ENCODE results near the gene ZNF385B.

The ZNF385B gene

DNA sequence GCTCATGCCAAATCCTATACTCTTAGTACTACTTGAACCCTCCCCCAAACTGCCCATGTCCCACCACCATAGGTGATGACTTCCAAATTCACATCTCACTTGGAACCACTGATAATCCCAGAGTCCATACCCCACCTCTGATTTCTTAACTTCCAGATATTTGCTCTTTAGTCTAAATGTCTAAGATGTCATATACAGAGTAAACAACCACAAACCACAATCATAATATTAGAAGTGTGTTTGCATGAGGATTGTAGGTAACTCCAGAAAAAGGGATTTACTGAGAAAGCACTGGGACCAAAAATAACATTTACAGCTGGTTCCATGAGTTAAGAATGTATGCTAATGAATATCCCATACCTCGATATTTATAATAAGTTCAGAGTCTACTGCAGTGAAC lies 146.2 kb downstream of the ZNF385B start:
- DNase-seq, result no peak
- H4K20me1 ChIP-seq (ENCODE audit: insufficient read depth, low read length), result no peaks in the 10 kb centered on the region
- H3K27me3 ChIP-seq (replicated peaks; ENCODE audit: insufficient read depth, low read length), result no peaks in the 10 kb centered on the region
- H3K9me3 ChIP-seq (replicated peaks; ENCODE audit: insufficient read depth, low read length), result no peaks in the 10 kb centered on the region
- H2AFZ ChIP-seq (ENCODE audit: low read length), result no peak overlapping the region
- TF ChIP-seq EZH2phosphoT487 (IDR thresholded peaks at IDR 0.05; ENCODE audit: low read length) (no peak), EZH2 (optimal IDR thresholded peaks at IDR 0.05; ENCODE audit: low read depth, low read length) (no peak)
- TF ChIP-seq, protein P1, sequence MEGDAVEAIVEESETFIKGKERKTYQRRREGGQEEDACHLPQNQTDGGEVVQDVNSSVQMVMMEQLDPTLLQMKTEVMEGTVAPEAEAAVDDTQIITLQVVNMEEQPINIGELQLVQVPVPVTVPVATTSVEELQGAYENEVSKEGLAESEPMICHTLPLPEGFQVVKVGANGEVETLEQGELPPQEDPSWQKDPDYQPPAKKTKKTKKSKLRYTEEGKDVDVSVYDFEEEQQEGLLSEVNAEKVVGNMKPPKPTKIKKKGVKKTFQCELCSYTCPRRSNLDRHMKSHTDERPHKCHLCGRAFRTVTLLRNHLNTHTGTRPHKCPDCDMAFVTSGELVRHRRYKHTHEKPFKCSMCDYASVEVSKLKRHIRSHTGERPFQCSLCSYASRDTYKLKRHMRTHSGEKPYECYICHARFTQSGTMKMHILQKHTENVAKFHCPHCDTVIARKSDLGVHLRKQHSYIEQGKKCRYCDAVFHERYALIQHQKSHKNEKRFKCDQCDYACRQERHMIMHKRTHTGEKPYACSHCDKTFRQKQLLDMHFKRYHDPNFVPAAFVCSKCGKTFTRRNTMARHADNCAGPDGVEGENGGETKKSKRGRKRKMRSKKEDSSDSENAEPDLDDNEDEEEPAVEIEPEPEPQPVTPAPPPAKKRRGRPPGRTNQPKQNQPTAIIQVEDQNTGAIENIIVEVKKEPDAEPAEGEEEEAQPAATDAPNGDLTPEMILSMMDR (IDR thresholded peaks at IDR 0.05; ENCODE audit: low read length), result no peak
- H3K4me3 ChIP-seq (ENCODE audit: low read length), result no peak overlapping the region
- H3K27ac ChIP-seq (ENCODE audit: low read length), result no peak overlapping the region
- no peak overlapping the region for H3K9ac ChIP-seq (ENCODE audit: low read length)
- no peaks in the 10 kb centered on the region for H3K9me2 ChIP-seq (replicated peaks; ENCODE audit: insufficient read depth, low read length)
- H3K79me2 ChIP-seq (ENCODE audit: low read length), result no peaks in the 10 kb centered on the region
- H3K4me1 ChIP-seq (ENCODE audit: low read length), result peaks cover 6% of the 10 kb centered on the region
- H3K36me3 ChIP-seq (replicated peaks; ENCODE audit: insufficient read depth, low read length), result no peaks in the 10 kb centered on the region
- no peak overlapping the region for H3K4me2 ChIP-seq (ENCODE audit: low read depth, low read length)
- H3F3A ChIP-seq (ENCODE audit: insufficient read depth, low read length), result no peaks in the 10 kb centered on the region

DNA sequence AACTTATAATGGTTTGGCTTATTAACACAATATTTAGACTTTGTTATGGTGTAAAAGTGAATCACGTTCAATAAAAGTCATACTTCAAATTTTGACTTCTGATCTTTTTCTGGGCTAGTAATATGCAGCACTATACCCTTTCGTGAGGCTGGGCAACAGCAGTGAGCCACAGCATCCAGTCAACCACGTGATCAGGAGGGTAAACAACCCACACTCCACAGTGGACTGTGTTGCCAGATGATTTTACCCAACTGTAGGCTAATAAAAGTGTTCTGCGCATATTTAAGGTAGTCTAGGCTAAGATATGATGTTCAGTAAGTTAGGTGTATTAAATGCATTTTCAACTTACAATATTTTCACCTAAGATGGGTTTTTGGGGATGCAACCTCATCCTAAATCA lies 148.6 kb downstream of the ZNF385B start:
- Histone ChIP-seq H3K9ac (ENCODE audit: low read length) (no peak overlapping the region), H3K27me3 (replicated peaks; ENCODE audit: insufficient read depth, low read length) (no peaks in the 10 kb centered on the region), H3K9me2 (replicated peaks; ENCODE audit: insufficient read depth, low read length) (no peaks in the 10 kb centered on the region), H3K9me3 (replicated peaks; ENCODE audit: insufficient read depth, low read length) (no peaks in the 10 kb centered on the region), H3K4me3 (ENCODE audit: low read length) (no peak overlapping the region), H3K27ac (ENCODE audit: low read length) (no peak overlapping the region), H3K4me2 (ENCODE audit: low read depth, low read length) (no peak overlapping the region), H3F3A (ENCODE audit: insufficient read depth, low read length) (no peaks in the 10 kb centered on the region), H2AFZ (ENCODE audit: low read length) (no peak overlapping the region), H4K20me1 (ENCODE audit: insufficient read depth, low read length) (no peaks in the 10 kb centered on the region), H3K4me1 (ENCODE audit: low read length) (no peaks in the 10 kb centered on the region), H3K79me2 (ENCODE audit: low read length) (no peaks in the 10 kb centered on the region), H3K36me3 (replicated peaks; ENCODE audit: insufficient read depth, low read length) (no peaks in the 10 kb centered on the region)
- no peak for DNase-seq
- no peak for TF ChIP-seq EZH2 (optimal IDR thresholded peaks at IDR 0.05; ENCODE audit: low read depth, low read length)
- no peak for TF ChIP-seq EZH2phosphoT487 (IDR thresholded peaks at IDR 0.05; ENCODE audit: low read length)
- TF ChIP-seq, protein P1 (IDR thresholded peaks at IDR 0.05; ENCODE audit: low read length), result no peak

DNA sequence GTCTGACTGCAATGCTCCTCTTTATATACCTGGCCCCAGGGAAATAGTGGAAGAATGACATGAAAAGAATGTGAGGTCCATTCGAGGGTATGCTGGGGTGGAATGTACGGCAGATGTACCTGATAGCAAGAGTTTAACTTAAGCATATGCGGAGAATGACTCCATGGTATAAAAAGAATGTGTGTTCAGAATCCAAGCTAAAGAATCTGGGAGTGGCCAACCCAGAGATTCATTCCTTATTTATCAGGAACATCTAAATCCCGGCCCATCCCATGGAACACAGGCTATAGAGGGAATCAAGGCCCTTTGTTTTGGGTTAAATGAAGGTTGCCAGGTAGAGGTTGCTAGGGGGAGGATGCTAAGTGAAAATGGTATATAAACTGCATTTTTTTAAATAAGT lies 150.0 kb downstream of the ZNF385B start:
- H4K20me1 ChIP-seq (ENCODE audit: insufficient read depth, low read length), result no peaks in the 10 kb centered on the region
- no peaks in the 10 kb centered on the region for H3K79me2 ChIP-seq (ENCODE audit: low read length)
- H3K4me3 ChIP-seq (ENCODE audit: low read length), result no peak overlapping the region
- H3K27ac ChIP-seq (ENCODE audit: low read length), result no peak overlapping the region
- H3K9me3 ChIP-seq (replicated peaks; ENCODE audit: insufficient read depth, low read length), result no peaks in the 10 kb centered on the region
- H3K9ac ChIP-seq (ENCODE audit: low read length), result no peak overlapping the region
- no peak overlapping the region for H2AFZ ChIP-seq (ENCODE audit: low read length)
- H3K9me2 ChIP-seq (replicated peaks; ENCODE audit: insufficient read depth, low read length), result no peaks in the 10 kb centered on the region
- no peaks in the 10 kb centered on the region for H3K36me3 ChIP-seq (replicated peaks; ENCODE audit: insufficient read depth, low read length)
- DNase-seq, result no peak
- no peaks in the 10 kb centered on the region for H3K4me1 ChIP-seq (ENCODE audit: low read length)
- TF ChIP-seq, protein P1 (IDR thresholded peaks at IDR 0.05; ENCODE audit: low read length), result no peak
- TF ChIP-seq EZH2 (optimal IDR thresholded peaks at IDR 0.05; ENCODE audit: low read depth, low read length), result no peak
- TF ChIP-seq EZH2phosphoT487 (IDR thresholded peaks at IDR 0.05; ENCODE audit: low read length), result no peak
- H3F3A ChIP-seq (ENCODE audit: insufficient read depth, low read length), result no peaks in the 10 kb centered on the region
- H3K4me2 ChIP-seq (ENCODE audit: low read depth, low read length), result no peak overlapping the region
- no peaks in the 10 kb centered on the region for H3K27me3 ChIP-seq (replicated peaks; ENCODE audit: insufficient read depth, low read length)

Measured in MM.1S (cell line).